HG02981 (cell line): ENCODE results near the gene CIB2.

Experiments
- ATAC-seq: cut with Tn5 transposase; IDR thresholded peaks from one replicate; pipeline ENCODE4 v1.9.1; 2021; ENCODE audit warnings: mild to moderate bottlenecking, moderate library complexity; ENCODE audit not compliant: unreplicated experiment

The CIB2 gene

GRCh38 chr15:78069462-78070029 lies 61.7 kb downstream of the CIB2 start:
- no peak for ATAC-seq

- peak; percentile 14 for ATAC-seq
Observed at GRCh38 chr15:78069052-78069414, 62.2 kb downstream of the CIB2 start.

- ATAC-seq, result no peak
Observed at GRCh38 chr15:78067328-78068228, 63.7 kb downstream of the CIB2 start.

- ATAC-seq, result peak; percentile 48
Observed at GRCh38 chr15:78065973-78066946, 65.0 kb downstream of the CIB2 start.

- no peak for ATAC-seq
Observed at GRCh38 chr15:78065284-78065872, 65.9 kb downstream of the CIB2 start.

GRCh38 chr15:78064544-78064943 lies 66.7 kb downstream of the CIB2 start:
- no peak for ATAC-seq

- ATAC-seq, result no peak
Observed at GRCh38 chr15:78063970-78064385, 67.3 kb downstream of the CIB2 start.

- no peak for ATAC-seq
Observed at GRCh38 chr15:78063217-78063616, 68.0 kb downstream of the CIB2 start.

GRCh38 chr15:78061963-78062427 lies 69.2 kb downstream of the CIB2 start:
- ATAC-seq, result no peak

- no peak for ATAC-seq
Observed at GRCh38 chr15:78060232-78060631, 71.0 kb downstream of the CIB2 start.

GRCh38 chr15:78059110-78059839 lies 72.0 kb downstream of the CIB2 start:
- no peak for ATAC-seq

- ATAC-seq, result no peak
Observed at GRCh38 chr15:78058401-78058935, 72.8 kb downstream of the CIB2 start.

- no peak for ATAC-seq
Observed at GRCh38 chr15:78057803-78058202, 73.4 kb downstream of the CIB2 start.

GRCh38 chr15:78056714-78057269 lies 74.5 kb downstream of the CIB2 start:
- no peak for ATAC-seq

- no peak for ATAC-seq
Observed at GRCh38 chr15:78055919-78056713, 75.1 kb downstream of the CIB2 start.

- ATAC-seq, result no peak
Observed at GRCh38 chr15:78054966-78055365, 76.3 kb downstream of the CIB2 start.
